CMK (cell line): ENCODE results near the gene NGEF.
A peak's percentile ranks its signal among the peaks of the same experiment; 100 is the strongest.
"Not testable (repeated sequence)": the region's sequence is repeated elsewhere in the genome, so short reads cannot be mapped to it uniquely, and the experiment has no call there.

Experiments used
- DNase-seq: peaks from one replicate; pipeline ENCODE4 v3.0.0-alpha.2; 2010; ENCODE audit warnings: low read depth

Gene NGEF

DNA sequence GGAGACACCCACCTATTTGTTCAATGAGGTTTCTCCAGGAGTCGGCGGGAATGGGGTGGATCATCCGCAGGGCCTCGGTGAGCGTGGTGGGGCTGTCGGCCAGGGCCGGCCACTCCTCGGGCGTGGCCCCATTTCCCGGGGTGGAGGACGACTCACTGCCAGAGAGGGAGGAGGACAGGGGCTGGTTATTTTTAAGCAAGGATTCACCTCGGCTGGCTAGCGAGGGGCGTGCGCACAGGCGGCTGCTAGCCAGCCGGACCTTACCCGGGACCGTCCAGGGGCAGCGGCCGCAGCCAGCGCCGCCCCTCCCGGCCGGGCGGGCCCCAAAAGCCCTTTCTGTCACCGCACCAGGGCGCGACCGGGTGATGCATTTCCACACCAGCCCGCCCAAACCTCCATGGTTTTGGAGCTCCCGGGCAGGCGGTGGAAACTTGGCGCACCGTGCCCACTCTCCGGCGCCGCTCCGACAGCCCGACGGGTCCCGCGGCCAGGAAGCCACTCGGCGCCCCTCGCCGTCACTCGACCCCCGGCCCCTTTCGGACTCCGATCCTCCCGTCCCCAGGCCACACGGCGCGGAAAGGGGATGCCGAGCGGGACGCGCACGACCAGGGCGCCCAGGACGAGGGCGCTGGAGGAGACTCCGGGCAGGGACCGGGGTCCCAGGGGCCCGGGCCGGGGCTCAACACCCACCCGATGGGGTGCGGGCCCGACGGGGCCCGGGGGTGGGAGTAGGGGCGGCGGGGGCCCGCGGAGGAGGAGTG, 85.8 kb downstream of the NGEF start:
- no peak for DNase-seq

DNA sequence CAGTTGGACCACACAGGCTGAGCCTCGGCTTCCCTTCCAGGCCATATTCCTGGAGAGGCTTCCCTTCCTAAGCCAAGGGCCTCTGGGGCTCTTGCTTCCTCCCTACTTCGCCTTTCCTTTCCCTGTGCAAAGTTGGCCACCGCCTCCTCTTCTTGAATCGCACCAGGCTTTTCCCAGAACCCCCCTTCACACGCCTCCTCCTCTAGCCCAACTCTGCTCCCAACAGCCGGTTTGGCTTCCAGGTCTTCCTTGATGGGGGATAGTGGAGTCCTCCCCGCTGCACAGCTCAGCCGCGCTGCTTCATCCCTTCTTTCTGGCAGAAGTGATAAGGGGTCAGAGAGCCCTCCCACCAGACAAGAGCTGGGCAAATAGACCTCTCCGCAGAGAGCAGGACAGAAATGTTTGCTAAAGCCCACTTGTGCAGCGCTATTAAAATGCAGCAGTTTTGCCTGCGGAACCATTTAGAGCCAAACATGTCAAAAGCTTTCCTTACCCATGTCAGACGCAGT, 86.6 kb downstream of the NGEF start:
- no peak for DNase-seq

DNA sequence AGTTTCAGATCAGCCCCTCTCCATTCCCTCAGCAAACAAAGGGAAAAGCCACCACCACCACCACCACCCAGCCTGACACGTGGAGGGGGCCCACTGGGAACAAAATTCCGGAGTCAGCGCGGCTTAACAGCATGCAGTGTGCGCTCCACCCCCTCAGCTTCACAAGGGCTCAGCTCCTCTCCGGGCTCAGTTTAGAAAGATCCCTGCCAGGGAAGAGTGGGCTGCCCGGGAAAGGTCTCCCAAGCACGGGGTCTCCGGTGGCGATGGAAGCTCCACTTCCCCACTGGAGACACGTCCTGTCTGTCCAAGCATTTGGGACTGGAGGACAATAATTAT, 87.3 kb downstream of the NGEF start:
- no peak for DNase-seq

DNA sequence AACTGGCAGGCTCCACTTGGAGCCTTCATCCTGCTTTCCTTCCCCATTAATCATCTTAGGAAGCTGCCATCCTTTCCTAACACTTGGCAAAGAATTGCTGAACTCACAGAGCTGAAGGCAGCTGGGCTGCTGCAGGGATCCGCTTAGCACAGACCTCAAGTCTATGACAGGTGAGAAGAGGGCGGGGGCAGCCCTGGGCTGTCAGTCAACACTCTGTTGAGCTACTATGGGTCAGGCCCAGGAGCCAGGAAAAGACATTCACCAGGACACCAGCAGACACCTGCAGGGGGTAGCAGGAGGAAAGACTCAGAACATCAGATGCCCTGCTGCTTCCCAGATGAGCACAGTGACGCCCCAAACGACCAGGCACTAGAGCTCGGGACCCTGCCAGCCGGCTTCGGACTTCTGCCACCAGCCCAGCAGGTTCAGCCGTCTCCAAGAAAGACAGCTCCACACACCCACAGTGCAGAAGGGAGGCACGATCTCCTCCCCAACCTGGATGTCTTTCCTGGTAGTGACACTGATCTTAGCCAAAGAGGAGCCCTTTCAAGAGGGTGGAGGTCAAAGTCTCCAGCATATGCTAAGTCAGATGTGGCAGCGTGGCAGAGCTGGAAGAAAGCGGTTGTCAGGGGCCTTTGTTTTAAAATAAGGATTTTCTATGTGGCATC, 87.8 kb downstream of the NGEF start:
- no peak for DNase-seq

DNA sequence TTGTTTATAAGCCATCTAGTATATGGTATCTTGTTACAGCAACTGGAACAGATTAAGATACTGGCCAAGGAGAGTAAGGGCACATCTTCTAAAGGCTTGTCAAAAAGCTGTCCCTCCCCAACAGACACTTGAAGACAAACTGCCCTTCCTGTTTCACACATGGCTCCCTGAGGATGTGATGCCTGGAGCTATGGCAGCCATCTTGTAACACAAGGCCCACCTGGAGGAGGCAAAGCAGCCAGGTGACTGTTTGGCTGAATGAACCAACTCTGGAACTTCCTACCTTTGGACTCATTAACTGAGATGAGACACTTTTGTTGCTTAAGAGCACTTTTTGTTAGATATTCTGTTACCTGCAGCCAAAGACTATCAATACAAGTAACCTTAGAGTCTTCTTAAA, 88.6 kb downstream of the NGEF start:
- DNase-seq: no peak

DNA sequence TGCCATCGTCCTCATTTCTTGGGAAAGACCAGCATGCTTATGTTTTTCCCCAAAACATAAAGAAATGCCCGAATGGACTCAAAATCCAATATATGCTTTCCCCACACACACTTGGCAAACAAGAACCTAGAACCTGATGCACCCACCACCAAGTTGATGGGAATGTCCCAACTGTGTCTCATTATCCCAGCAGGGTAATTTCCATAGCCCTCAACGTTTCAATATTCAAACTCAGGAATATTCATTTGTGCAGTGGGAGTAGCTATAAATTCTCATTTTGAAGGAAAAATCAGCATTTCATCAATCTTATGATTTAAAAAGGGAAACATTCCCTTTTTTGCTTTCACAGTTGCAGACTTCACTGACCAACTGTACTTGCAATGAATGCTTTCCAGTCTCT, 92.3 kb downstream of the NGEF start:
- no peak for DNase-seq

DNA sequence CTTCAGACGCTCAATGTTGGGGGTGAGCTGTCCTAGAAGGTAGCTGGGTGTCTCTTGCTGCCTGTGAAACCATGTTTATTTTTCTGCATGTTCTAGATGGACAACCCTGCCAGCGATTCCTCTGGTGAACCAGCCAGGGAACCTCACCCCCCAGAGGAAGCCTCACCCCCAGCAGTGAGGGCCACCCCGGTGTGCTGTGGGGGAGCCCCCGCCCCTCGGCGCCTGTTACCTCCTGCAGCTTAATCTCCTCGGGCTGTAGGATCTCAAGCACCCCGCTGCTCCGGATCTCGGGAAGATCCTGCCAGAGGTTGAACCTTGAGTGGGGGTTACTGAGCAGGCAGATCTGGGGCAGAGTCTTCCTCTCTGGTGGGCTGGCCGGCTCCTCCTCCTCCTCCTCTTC, 93.0 kb downstream of the NGEF start:
- DNase-seq: peak; percentile 2

DNA sequence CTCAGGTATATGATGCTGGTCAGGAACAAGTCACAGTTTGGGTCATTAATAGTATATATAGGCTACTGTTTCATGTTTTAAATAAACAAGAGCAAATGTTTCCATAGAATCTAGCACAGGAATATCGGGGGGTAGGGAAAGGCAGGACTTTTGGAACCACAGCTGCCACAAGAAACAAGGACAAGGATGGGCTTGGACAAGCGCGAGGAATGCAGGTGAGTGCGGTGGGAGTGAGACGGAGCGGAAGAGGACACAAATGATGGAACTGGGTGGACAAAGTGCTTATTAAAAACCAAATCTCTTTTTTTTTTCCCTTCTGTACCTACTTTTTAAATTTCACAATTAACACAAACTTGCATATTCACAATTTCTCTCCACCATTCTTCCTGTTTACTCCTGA, 93.9 kb downstream of the NGEF start:
- DNase-seq: no peak

DNA sequence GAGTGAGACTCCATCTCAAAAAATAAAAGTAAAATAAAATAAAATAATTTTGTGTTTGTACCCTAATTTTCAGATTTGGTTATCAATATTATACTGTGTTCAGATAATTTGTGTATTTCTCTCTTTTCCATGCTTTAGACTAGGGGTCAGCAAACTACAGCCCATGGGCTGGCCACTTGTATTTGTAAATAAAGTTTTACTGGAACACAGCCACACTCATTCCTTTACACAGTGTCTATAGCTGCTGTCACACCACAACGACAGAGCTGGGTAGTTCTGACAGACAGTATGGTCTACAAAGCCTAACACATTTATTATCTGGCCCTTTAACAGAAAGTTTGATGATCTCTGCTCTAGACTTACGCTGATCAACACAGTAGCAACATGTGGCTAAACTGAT, 99.2 kb downstream of the NGEF start:
- DNase-seq: no peak

DNA sequence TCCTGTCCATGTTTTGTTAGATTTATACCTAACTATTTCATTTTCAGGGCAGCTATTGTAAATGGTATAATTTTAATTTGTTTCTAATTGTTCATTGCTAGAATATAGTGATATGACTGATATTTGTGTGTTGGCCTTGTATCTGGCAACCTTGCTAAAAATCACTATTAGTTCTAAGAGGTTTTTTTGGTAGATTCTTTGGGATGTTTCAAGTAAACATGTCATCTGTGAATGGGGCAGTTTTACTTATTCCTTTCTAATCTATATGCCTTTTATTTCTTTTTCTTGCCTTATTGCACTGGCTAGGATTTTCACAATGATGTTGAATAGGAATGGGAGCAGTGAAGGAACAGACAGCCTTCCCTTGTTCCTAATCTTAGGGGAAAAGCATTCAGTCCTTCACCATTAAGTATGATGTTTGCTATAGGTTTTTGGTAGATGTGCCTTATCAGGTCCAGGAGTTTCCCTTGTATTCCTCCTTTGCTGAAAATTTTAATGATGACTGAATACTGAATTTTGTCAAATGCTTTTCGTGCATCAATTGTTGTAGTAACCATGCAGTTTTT, 101.3 kb downstream of the NGEF start:
- DNase-seq: no peak

DNA sequence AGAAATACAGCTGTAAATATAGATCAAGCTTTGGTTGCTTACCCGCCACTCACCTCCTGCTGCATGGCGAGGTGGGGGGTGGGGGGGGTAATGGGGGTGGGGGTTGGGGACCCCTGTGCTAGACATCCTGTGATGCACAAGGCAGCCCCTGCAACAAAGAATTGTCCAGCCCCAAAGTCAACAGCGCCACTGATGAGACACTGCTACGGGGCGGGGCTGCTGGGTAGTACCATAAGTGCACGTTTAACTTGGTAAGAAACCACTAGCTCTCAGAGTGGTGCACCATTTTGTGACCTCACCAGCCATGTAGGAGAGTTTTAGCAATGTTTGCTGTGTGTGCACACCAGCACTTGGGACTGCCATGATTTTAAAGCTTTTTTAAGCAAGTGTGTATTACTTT, 102.7 kb downstream of the NGEF start:
- DNase-seq: no peak

DNA sequence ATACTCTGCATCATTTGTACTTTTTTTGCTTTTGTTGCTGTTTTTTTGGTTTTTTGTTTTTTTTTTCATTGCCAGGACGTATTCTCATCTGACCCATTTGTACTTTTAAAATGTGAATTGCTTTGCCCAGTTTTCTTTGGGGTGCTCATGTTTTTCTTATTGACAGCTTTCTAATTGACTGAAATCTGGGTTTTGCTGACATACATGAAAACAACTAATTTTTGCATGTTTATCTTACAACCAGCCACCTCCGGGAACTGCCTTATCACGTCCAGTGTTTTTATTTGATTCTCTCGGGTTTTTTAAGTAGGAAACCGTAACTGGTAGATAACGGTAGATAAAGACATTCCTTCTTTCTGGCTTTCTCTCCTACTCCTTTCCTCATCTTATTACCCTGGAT, 104.4 kb downstream of the NGEF start:
- no peak for DNase-seq

DNA sequence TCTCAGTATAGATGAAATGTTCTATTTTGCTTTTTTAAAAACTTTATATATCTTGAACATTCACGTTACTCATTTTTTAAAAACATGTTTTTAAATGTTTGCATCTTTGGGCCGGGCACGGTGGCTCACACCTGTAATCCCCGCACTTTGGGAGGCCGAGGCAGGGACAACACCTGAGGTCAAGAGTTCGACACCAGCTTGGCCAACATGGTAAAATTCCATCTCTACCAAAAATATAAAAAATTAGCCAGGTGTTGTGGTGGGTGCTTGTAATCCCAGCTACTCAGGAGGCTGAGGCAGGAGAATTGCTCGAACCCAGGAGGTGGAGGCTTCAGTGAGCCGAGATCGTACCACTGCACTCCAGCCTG, 105.4 kb downstream of the NGEF start:
- not testable (repeated sequence) for DNase-seq

DNA sequence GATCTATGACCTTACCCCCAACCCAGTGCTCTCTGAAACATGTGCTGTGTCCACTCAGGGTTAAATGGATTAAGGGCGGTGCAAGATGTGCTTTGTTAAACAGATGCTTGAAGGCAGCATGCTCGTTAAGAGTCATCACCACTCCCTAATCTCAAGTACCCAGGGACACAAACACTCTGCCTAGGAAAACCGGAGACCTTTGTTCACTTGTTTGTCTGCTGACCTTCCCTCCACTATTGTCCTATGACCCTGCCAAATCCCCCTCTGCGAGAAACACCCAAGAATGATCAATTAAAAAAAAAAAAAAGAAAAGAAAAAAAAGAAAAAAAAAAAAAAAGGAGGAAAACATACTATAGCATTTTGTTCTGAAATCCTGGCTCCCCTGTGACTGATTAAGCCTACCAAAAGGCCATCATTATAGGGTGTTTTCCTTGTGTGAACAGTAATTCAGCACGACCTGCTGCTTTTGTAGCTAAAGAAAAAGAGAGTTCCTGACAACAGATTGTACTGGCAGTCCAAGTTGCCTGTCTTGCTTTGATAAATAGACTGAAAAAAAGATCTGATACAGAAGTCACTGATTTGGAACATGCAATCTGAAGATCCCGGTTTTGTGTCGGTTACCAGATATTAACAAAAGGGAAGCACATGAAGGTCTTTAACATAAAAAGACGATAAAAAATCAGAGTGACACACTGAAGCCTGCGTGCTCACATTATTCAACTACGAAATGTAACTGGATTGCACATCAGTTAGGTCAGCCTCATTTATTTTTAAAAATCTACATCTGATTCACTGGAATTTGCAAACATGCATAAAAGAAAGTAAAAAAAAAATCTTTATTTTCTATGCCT, 106.0 kb downstream of the NGEF start:
- DNase-seq: not testable (repeated sequence)

DNA sequence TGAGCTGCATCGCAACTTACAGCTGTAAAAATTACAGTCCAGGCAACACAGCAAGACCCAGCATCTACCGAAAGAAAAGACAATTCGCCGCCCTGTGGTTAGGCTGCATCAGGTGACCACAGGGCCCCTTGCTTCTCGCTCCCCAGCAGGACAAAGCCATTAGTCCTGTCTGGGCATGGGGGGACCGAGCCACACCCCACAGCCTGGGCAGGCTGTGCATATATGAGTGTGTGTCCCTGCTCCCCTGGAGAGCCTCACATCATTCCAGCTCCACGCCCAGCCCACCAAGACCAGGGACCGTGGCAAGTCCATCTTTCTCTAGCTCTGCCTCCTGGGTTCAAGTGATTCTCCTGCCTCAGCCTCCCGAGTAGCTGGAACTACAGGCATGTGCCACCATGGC, 109.1 kb downstream of the NGEF start:
- DNase-seq: no peak

DNA sequence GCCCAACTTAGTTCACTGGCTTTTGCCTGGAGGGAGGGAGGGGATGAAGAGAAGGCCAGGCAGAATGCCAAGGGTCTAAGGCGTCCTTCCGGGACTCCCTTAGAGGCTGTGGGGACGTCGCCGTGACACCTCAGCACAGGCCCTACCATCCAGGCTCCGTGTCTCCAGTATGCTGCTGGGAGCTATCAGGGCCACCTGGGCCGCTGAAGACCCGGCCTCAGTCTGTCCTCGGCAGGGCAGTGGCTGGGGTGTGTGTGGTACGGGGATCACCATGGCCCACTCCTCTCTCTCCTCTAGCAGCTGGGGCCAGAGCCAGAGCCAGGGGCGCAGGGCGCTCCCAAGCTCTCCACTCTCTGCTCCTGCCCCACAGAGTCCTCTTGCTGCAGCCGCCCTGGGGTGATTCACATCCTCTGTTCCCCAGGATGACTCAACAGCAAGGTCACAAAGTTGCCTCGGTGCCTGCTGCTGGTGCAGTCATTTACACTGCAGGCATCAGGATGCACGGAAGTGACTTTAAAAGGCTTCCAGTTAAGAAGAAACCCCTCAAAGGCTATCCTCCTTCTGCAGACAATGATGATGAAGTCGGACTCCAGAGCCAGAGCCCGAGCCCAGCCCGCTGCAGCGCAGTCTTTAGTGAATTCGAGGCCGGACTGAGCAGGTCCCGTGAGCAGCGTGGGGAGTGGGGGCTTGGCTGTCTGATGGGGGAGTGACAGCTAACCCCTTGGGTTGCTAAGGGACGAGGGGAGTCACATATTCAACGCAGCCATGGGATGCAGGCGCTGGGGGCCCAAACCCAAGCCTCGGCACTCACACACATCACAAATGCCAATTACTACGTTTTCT, 111.1 kb downstream of the NGEF start:
- no peak for DNase-seq

DNA sequence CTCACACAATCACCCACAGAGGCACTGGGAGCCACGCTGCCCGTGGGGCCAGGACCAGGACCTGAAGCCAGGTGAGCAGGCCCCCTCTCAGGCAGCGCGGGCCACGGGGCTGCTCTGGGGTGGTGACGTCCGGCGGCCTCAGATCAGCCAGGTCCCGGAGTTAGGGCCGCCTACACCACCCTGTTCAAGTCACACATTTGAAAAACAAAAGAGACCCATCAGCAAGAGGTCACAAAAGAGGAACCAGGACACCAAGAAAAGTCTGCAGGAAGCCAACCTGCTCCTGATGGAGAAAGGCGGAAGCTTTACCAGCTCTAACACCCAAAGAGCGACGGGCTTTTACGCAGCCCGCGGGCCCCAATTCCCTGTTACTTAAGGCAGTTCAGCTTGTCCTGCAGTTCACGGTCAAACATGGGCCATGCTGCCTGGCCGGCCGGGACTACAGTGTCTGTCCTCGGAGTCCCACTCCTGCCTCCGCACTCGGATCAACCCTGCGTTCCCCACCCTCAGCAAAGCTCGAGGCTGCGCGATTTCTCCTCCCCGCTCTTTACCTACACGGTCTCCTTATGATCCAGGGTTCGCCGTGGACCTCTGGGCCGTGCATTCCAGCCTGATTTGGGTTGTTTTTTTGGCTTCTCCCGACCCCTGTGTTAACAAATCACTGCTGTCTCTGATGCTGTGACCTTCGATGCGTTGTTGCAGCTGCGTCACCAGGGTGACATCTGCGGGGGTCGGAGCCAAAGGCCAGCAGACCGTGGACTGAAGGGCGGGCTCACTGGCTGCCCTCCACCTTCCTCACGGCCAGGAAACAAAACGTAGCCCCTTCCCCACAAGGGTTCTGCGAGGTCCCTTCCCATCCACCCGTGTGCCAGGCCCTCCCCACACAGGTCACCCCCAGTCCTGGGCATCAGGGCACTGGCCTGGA, 112.0 kb downstream of the NGEF start:
- no peak for DNase-seq

DNA sequence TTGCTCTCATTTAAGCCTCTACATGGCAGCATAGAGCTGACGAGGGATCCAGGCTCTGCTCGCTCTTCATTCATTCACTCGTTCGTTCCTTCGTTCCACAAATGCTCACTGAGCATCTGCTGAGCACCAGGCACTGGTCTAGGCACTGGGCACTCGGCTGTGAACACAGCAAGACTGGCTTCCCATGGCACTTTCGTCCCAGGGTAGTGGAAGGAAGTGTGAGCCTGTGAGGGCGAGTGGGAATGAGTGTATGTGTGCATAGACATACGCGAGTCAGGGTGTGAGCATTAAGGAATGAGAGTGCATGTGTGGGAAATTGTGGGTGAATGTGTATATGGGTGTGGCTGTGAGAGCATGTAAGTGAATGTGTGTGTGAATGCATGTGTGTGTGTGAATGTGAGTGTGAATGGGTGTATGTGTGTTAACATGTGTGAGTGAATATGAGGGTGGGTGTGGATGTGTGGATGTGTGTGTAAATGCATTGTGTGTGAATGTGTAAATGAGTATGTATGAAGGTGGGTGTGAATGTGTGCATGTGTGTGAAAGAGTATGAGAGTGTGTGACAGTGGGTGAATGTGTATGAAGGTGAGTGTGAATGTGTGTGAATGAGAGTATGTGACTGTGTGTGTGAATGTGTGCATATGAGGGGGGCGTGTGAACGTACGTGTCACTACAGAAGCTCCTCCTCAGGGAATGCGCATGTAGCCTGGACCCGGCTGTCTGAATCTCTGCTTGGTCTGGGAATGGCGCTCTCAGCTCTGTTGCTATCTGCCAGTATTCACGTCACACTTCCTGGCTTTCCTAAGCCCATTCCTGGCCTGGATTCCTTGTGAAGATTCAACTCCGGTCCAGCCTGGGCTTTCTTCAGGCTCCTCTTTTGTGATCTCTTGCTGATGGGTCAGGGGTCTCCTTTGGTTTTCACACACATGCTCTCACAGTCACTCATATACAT, 114.2 kb downstream of the NGEF start:
- no peak for DNase-seq

DNA sequence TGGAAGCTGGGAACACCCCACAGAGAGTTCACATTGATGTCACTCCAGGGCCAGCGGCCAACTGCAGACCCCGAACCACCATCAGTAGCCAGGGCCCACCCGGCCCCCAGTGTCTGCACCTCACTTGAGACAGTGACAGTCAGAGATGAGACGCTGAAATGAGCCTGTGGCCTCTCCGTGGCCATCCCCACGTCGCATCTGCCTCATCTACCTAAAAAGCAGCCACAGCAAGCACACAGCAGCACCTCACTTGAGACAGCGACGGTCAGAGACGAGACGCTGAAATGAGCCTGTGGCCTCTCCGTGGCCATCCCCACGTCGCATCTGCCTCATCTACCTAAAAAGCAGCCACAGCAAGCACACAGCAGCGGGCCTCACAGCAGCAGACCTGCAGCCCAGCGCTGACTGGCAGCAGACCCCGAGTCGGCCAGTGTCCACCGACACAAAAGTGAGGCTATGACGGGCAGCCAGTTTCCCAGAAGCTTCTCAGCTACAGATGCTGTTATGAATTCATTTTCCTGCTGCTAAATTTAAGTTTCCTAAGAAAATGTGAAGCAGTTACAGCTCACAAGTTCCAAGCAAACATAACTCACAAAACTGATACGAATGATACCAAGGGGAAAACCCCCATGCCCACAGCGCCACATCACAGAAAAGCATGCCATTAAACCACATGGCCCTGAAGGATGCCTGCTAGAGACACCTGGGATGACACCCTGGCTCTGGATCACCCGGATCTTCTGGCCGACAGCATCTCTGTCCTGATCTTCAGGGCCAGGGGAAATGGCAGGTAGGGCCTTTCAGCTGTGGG, 115.3 kb downstream of the NGEF start:
- no peak for DNase-seq
